Endometrium (tissue), 2 donors: ENCODE data around the gene GSTT2B.
"Not testable (repeated sequence)": the region's sequence is repeated elsewhere in the genome, so short reads cannot be mapped to it uniquely, and the experiment has no call there.

Experiments
- FAIRE-seq: peaks from 2 replicates; lab custom pipeline; 2012; peaks lifted over from hg19 to GRCh38; lab: Jason Lieb, UNC
- donor health status: control.
- donor health status: control.

Gene GSTT2B

GRCh38 chr22:23961084-23961771 is at the start of gene GSTT2B:
TSS of gene GSTT2B (minus strand) at chr22:23961195. CDS start at chr22:23961131, 64 bp downstream.
- peak; percentile 87 for FAIRE-seq

DNA sequence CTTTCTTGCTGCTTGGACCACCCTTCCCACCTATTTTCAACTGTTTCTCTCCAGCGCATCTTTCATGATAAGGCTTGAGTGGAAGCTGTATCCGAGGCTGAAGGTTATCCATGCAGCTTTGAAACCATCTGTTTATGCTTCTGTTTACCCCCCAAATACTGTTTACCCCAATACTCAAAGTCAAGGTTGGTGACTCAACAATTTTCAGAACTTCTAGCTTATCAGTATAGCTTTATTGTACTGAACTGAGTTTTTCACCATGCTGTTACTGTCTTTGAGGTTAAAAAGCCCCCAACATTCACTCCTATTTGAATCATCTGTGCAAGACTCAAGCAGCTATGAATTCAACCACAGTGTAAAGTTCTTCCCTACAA is 49.0 kb upstream of the GSTT2B start:
- FAIRE-seq, result no peak

GRCh38 chr22:24009227-24010017 is 48.4 kb upstream of the GSTT2B start:
- no peak for FAIRE-seq

DNA sequence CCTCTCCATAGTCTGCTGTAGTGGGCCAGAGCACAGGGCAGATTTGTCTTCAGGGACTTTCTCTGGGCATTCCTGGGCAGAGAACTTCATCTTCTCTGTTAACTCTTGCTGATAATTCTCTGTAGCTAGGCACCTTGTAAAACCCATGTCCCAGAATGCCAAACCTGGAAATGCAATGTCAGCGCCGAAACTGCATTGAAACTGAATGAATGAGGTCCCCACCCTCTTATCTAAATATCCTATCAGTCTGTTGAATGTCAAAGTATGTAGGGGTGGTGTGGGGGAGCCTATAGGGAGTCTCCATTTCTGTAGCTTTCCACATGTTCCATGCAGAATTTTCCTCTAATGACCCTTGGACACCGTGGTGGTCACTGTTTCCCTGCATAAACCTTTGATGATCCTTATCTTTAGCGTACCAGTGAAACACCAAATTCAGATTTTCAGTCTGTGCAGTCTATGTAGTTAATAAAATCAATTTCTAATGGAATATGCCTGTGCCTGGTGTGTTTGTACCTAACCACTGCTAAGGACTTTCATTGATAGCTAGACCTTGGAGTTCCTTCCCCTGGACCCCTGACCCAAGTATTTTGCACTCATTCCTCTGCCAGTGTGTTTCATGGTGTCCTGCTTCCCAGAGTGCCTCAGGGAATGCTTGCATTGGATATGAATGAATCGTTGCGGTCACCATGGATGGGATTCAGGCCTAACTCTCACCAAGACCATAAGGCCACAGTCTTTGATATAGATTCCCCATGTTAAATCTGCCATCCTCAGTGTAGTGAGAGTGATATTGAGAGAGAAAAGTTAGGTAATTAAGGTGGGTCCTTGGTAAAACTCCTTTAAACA is 47.6 kb upstream of the GSTT2B start:
- FAIRE-seq, result no peak

GRCh38 chr22:24008022-24008283 is 47.0 kb upstream of the GSTT2B start:
- FAIRE-seq, result no peak

- FAIRE-seq, result no peak
These were observed 46.4 kb upstream of the GSTT2B start for GRCh38 chr22:24007253-24008021.

DNA sequence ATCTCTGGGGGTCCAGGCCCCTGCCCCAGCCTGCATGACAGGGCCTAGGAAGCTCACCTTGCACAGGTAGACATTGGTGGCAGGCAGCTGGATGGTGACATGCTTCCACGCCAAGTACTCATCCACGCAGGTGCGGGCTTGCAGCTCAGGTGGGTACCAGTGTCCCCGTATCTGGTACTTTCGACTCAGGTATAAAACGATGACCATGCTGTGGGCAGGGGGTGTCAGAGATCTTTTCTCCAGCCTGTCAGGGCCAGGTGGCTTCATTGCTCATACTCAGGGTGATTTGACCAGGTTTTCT is 45.9 kb upstream of the GSTT2B start:
- FAIRE-seq, result no peak

GRCh38 chr22:24006207-24006913 is 45.4 kb upstream of the GSTT2B start:
- FAIRE-seq, result no peak

DNA sequence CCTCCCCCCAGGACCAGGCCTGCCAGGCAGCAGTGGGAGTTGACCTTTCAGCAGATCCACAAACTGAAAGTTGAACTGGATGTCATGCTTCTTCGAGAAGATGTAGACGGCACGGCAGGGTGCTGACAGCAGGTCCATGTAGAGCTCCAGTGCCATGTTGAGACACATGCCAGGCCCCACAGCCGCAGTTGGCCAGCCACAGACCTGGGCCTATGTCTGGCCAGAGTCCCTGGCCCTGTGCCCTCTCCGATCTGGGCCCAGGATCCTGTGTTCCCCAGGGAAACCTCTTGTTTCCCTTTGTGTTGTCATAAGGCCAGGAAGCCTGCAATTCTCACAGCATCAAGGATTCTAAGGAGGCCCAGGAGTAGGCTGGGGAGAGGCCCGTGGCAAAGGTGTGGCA is 44.2 kb upstream of the GSTT2B start, which contains the start of gene GSTT4:
TSS of gene GSTT4 (minus strand) at position 253 of the 400 bp plus-strand sequence. CDS start at position 156, 97 bp downstream.
- FAIRE-seq, result no peak

DNA sequence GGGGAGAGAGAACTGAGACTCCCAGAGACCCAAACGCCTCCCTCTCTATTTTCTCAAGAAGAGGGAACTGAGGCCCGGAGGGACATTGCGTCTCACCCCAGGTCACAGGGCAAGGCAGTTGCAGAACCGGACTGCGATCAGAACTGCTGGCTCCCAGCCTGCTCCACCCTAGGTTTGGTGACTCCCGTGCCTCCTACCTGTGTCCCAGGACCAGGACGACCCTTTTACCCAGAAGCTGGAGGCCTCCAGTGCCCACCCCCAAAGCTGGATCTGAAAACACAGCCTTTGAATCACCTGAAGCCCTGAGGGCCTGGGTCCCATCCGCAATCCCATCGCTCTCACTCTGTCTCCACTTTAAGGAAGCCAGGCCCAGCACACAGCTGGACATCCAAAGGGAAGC is 42.9 kb upstream of the GSTT2B start:
- no peak for FAIRE-seq

DNA sequence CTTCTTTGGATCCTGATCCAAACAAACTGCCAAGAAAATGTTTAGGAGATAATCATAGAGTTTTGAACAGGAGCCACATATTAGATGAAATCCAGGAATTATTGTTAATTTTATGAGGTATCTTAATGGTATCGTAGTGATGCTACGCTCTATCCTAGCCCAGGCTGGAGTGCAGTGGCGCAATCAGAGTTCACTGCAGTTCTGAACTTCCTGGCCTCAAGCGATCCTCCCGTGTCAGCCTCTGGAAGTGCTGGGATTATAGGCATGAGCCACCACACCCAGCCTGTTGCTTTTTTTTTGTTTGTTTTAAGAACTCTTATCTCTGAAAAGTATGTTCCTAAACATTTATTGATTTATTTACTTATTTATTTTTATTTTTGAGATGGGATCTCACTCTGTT is 41.9 kb upstream of the GSTT2B start:
- FAIRE-seq, result no peak

DNA sequence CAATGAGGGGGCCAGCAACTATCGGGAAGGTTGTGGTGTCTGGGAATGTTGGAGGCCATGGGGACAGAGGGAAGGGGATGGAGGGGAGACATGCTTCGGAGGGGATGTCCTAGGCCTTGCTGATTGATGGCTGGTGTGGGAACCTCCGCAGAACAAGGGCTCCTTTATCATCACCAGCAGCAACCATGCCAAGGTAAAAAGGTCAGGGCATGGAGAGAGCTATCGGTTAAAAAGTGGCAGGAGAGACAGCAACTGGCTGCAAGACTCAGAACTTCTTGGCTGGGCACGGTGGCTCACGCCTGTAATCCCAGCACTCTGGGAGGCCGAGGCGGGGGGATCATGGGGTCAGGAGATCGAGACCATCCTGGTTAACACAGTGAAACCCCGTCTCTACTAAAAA is 41.3 kb upstream of the GSTT2B start:
- FAIRE-seq, result no peak

- FAIRE-seq, result no peak
These were observed 40.3 kb upstream of the GSTT2B start for GRCh38 chr22:24001314-24001713.

DNA sequence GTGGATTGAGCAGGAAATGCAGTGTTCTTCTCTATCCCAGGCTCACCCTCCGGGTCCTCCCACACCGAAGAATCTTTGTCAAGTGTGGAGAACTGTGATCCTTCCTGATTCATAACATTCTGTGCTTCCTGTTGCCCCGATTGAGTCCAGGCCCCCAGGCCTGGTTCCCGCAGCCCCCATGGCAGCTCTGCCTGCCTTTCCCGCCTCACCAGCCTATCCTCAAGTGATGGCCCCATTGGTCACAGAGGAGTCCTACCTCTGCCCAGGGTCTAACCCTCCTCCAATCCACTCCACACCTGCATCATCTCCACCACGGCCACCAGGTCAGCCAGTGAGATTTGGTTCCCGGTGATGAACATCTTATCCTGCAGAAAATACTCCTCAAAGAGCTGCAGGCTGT is 38.8 kb upstream of the GSTT2B start:
- not testable (repeated sequence) for FAIRE-seq

GRCh38 chr22:23997092-23997491 is 36.1 kb upstream of the GSTT2B start:
- no peak for FAIRE-seq

DNA sequence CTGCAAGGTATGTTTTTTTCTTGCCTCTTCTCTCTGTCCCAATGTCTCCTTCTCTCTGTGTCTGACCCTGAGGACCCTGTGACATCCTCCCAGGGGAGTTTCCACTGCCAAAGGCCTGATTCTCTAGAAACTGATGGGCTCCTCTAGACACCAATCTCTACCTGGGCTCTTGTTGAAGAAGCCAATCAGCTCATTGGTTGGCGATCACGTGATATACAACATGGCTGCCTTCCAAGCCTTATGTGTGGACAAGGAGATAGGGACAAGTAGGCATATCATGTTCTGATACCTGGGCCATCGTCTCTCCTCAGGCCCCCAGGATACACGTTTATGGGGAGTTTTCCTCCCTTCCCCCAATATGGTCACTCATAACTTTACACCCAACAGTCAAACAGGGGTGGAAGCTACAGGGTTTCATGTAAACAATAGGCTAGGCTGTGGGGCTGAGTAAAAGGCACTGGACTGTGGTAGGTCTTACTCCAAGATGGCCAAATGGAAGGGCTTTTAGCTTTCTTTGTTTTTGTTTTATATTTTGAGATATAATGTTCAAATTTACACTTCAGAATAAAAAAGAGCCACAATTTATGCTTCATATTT is 32.7 kb upstream of the GSTT2B start:
- not testable (repeated sequence) for FAIRE-seq

- FAIRE-seq, result not testable (repeated sequence)
These were observed 32.1 kb upstream of the GSTT2B start for GRCh38 chr22:23993080-23993479.

- not testable (repeated sequence) for FAIRE-seq
These were observed 28.7 kb upstream of the GSTT2B start for GRCh38 chr22:23989583-23990244.

GRCh38 chr22:23986538-23987178 is 25.7 kb upstream of the GSTT2B start:
- not testable (repeated sequence) for FAIRE-seq

GRCh38 chr22:23986089-23986488 is 25.1 kb upstream of the GSTT2B start:
- not testable (repeated sequence) for FAIRE-seq
